ENCODE data around the gene PRTN3. TPM values are rescaled to one million over a fixed set of nuclear protein-coding genes. Genes with fewer than 3 reads are reported as not detected.
A peak's percentile ranks its signal among the peaks of the same experiment; 100 is the strongest.

The PRTN3 gene, protein sequence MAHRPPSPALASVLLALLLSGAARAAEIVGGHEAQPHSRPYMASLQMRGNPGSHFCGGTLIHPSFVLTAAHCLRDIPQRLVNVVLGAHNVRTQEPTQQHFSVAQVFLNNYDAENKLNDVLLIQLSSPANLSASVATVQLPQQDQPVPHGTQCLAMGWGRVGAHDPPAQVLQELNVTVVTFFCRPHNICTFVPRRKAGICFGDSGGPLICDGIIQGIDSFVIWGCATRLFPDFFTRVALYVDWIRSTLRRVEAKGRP
- total RNA-seq, result not detected

DNA sequence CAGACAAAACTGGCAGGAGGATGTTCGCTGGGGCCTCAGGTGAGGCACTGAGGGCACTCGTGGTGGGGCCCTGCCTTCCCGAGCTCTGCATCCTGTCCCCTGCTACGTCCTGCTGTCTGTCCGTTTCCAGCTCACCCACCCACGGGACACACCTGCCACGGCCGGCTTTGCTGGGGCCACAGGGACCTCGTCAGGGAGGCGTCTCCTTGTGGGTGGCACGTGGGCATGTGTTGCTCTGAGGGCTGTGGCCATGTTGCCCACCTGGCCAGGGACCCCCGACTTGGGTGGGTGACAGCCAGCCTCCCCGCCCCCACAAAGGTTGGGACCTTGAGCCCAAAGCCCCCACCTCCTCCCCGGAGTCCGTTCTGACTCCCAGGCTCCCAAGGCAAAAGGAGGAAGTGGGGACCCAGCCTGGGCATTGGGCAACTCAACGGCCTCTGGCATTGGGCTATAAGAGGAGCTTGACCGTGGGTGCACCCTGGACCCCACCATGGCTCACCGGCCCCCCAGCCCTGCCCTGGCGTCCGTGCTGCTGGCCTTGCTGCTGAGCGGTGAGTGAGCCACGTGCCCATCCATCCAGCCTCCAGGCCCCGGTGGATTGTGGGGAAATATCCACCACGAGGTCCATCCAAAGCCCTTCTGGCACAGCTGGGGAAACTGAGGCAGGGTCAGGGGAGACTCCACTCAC, at the start of gene PRTN3:
Gene PRTN3 (plus strand): TSS at position 481 of the 688 bp plus-strand sequence. CDS start 10 bp downstream, at position 491.
- peaks cover 0 to 4% of the 10 kb centered on the region in 2 donors for H3K36me3 Mint-ChIP-seq (ENCODE audit: insufficient read depth in 2 of 2)
- DNase-seq (no peak), ATAC-seq (replicated peaks in 1 of 2) (no peak)
- peaks cover 48% of the 10 kb centered on the region for H3K27me3 Mint-ChIP-seq (ENCODE audit: low read depth)
- H3K4me3 Mint-ChIP-seq, result no peak within 1 kb of the TSS
- H3K4me1 Mint-ChIP-seq (ENCODE audit: low read depth), result peaks cover 5% of the 10 kb centered on the region
- no peaks in the 10 kb centered on the region for H3K9me3 Mint-ChIP-seq
- H3K27ac Mint-ChIP-seq, result no peak within 1 kb of the TSS

DNA sequence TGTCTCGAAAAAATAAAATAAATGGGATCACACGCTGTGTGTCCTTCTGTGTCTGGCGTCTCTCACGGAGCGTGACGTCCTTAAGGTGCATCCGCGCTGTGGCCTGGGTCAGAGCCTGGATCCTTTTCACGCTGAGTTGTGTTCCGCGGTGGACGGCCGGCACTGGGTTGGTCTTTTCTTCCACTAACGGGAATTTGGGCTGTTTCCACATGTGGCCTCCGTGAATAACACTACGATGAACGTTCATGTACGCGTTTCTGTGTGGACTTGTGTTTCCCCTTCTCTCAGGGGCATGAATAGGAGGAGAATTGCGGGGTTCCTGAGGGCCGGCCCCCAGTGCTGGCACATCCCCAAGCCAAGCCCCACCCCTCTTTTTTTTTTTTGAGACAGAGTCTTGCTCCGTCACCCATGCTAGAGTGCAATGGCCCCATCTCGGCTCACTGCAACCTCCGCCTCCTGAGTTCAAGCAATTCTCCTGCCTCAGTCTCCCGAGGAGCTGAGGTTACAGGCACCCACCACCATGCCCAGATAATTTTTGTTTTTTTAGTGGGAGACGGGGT, 49.7 kb upstream of the PRTN3 start:
- Mint-ChIP-seq H3K27me3 (ENCODE audit: low read depth) (peaks cover 6% of the 10 kb centered on the region), H3K27ac (no peak overlapping the region), H3K9me3 (no peaks in the 10 kb centered on the region), H3K4me3 (no peak overlapping the region), H3K36me3 (ENCODE audit: insufficient read depth in 2 of 2) (no peaks in the 10 kb centered on the region), H3K4me1 (ENCODE audit: low read depth) (no peaks in the 10 kb centered on the region)
- DNase-seq (no peak), ATAC-seq (replicated peaks in 1 of 2) (no peak)

DNA sequence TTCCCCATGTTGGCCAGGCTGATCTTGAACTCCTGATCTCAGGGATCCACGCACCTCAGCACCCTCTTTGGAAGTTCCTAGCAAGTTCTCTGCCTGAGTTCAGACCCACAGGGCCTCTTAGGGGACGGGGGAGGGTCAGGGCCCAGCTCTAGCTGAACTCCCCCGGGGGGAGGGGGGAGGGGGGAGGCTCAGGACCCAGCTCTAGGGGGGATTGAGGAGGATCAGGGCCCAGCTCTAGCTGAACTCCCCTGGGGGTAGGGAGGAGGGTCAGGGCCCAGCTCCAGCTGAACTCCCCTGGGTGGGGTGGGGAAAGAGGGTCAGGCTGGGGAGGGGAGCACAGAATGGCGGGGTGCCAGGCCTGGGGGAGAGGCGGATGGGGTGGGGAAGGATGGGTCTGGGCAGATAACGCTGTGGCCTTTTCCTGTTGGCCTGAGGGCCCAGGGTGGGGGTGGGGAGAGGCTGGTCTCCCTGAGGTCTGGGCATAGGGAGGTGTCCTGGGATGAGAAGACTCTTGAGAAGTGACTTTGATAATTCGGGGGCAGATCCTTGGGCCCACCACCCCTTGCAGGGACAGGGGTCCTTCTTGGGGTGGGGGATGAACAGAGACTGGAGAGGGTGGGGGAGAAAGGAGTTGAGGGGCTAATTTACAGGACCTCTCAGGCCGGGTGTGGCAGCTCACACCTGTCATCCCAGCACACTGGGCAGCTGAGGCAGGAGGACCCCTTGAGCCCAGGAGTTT, 49.1 kb upstream of the PRTN3 start:
- Mint-ChIP-seq H3K27ac (no peak overlapping the region), H3K27me3 (ENCODE audit: low read depth) (peaks cover 6% of the 10 kb centered on the region), H3K4me3 (no peak overlapping the region), H3K9me3 (no peaks in the 10 kb centered on the region), H3K36me3 (ENCODE audit: insufficient read depth in 2 of 2) (no peaks in the 10 kb centered on the region), H3K4me1 (ENCODE audit: low read depth) (peaks cover 3% of the 10 kb centered on the region)
- DNase-seq (no peak), ATAC-seq (replicated peaks in 1 of 2) (no peak)

DNA sequence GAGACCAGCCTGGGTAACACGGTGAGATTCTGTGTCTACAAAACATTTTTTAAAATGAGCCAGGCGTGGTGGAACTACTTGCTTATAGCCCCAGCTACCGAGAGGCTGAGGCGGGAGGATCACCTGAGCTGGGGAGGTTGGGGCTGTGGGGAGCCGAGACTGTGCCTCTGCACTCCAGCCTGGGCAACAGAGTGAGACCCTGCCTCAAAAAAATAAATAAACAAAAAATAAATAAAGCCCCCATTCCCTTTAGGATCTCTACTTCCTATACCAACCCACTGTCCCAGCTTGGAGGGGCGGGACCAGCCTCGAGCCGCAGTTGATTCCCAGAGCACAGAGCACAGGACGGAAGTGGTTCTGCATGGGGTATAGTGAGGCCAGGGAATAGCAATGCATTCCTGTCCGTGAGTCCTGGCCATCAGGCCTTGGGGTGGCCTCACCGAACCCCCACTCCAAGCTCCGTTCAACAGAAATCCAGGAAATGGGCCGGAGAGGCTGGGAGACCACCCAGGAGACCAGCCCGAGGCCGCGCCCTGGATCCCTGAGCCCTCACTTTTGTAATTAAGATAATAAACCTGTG, 48.4 kb upstream of the PRTN3 start:
- Mint-ChIP-seq H3K27me3 (ENCODE audit: low read depth) (peaks cover 6% of the 10 kb centered on the region), H3K27ac (no peak overlapping the region), H3K9me3 (no peaks in the 10 kb centered on the region), H3K36me3 (ENCODE audit: insufficient read depth in 2 of 2) (no peaks in the 10 kb centered on the region), H3K4me3 (no peak overlapping the region), H3K4me1 (ENCODE audit: low read depth) (peaks cover 6% of the 10 kb centered on the region)
- DNase-seq, result no peak
- no peak for ATAC-seq (replicated peaks in 1 of 2)

DNA sequence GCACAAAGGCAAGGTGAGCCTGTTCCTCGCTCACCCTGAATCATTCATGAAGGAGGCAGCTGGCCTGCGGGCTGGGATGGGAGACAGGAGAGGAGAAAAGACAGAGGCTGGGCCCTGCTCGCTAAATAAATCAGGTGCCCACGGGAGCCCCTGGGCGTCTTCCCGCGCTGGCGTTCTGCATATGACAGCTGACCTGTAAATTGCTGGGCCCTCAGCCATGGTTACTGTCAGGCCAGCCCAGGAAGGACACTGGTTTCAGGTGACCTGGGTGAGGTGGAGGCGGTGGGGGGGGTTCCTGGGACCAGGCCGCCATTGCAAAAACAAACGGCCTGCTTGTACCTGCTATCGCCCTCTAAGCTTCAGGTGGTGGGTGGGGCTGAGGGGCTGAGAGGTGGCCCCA, 47.0 kb upstream of the PRTN3 start:
- Mint-ChIP-seq H3K9me3 (no peaks in the 10 kb centered on the region), H3K4me3 (no peak overlapping the region), H3K36me3 (ENCODE audit: insufficient read depth in 2 of 2) (peaks cover 0 to 2% of the 10 kb centered on the region in 2 donors), H3K4me1 (ENCODE audit: low read depth) (peaks cover 6% of the 10 kb centered on the region), H3K27ac (no peak overlapping the region), H3K27me3 (ENCODE audit: low read depth) (peaks cover 6% of the 10 kb centered on the region)
- no peak for DNase-seq
- ATAC-seq (replicated peaks in 1 of 2), result no peak

DNA sequence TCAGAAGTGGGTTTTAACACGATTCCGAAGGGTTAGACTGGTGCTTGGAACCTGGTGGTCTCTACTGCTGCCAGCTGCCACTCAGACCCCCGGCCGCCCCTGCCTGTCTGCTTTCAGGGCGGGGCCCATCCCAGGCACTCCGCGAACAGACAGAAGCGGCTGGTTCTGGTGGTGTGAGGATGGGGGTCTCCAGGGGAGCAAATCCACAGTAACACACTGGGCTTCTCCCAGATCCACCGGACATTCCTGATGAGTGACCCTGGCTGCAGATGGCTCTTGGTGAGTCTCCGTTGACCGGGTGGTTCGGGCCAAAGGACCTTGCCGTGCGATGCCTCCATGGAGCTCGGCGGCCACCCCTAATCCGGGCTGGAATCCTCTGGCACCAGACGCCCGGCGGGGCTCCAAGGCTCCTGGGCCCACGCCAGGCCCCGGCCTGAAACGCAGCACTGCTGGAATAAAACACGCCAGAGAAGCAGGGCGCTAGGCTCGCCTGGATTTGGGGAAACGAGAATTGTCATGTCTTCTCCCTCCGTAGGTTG, 45.7 kb upstream of the PRTN3 start:
- H3K4me1 Mint-ChIP-seq (ENCODE audit: low read depth), result peaks cover 18% of the 10 kb centered on the region
- ATAC-seq (replicated peaks in 1 of 2) (no peak), DNase-seq (no peak)
- H3K9me3 Mint-ChIP-seq, result no peaks in the 10 kb centered on the region
- peaks cover 12% of the 10 kb centered on the region in 2 donors for H3K36me3 Mint-ChIP-seq (ENCODE audit: insufficient read depth in 2 of 2)
- H3K4me3 Mint-ChIP-seq, result no peak overlapping the region
- no peaks in the 10 kb centered on the region for H3K27me3 Mint-ChIP-seq (ENCODE audit: low read depth)
- H3K27ac Mint-ChIP-seq, result no peak overlapping the region

DNA sequence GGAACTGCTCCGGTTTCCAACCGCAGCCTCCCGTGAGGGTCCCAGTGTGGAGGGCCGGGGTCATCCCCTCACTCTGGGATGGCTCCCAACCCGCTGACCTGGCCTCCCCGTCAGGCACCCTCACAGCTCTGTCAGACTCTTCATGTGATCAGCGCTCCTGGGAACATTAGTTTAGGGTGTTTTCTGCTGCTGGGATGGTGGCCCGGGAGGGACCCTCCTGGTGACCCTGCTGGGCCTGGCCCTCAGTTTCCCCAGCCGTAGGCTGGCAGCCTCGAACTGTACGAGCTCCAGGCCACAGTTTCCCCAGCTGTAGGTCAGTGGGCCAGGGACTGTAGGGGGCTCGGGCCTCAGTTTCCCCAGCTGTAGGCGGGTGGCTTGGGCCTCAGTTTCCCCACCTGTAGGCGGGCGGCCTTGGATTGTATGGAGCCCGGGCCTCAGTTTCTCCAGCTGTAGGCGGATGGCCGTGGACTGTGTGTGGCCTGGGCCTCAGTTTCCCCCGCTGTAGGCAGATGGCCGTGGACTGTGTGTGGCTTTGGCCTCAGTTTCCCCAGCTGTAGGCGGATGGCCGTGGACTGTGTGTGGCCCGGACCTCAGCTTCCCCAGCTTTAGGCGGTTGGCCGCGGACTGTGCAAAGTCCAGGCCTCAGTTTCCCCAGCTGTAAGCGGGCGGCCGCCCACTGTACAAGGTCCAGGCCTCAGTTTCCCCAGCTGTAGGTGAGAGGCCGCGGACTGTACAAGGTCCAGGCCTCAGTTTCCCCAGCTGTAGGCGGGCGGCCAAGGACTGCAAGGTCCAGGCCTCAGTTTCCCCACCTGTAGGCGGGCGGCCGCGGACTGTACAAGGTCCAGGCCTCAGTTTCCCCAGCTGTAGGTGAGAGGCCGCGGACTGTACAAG, 44.9 kb upstream of the PRTN3 start:
- Mint-ChIP-seq H3K27me3 (ENCODE audit: low read depth) (no peaks in the 10 kb centered on the region), H3K9me3 (no peaks in the 10 kb centered on the region), H3K36me3 (ENCODE audit: insufficient read depth in 2 of 2) (peaks cover 14 to 18% of the 10 kb centered on the region in 2 donors), H3K4me3 (peak overlapping the region; percentile 93 to 97), H3K27ac (no peak overlapping the region), H3K4me1 (ENCODE audit: low read depth) (peaks cover 25% of the 10 kb centered on the region)
- DNase-seq, result no peak
- no peak for ATAC-seq (replicated peaks in 1 of 2)

DNA sequence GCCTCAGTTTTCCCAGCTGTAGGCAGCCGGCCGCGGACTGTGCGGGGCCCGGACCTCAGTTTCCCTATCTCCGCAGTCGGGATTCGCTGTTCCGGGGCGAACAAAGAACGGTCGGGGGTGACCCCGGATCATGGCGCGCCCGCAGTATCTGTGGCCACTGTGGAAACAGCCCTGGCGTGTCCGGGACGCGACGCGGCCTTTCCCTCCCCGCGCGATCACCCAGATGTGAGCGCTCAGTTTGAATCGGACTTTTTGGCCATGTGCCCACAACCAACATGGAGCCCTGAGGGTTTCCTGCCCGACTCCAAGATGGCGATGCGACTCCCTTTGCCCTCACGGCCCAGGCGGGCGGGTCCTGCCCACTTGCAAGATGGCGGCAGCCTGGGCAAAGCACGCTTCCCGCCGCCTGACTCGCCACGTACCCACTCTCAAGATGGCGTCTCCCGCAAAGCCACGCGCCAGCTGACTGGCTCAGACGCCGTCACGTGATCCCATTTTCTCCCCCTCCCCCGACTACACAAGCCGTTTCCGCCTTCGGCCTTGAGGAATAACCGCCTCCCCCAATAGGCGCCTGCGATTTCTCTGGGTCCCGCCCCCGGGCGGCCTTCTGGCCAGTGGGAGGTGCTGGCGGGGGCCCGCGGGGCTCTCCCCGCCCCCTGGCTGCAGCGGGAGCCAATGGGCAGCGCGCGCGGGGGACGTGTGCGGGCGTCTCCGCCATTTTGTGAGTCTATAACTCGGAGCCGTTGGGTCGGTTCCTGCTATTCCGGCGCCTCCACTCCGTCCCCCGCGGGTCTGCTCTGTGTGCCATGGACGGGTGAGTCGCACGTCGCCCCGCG, 43.9 kb upstream of the PRTN3 start, which contains the start of gene PTBP1:
Gene PTBP1 (plus strand): TSS at position 761 of the 836 bp plus-strand sequence. CDS start 46 bp downstream, at position 807.
- H3K9me3 Mint-ChIP-seq, result no peaks in the 10 kb centered on the region
- H3K36me3 Mint-ChIP-seq (ENCODE audit: insufficient read depth in 2 of 2), result peaks cover 14 to 22% of the 10 kb centered on the region in 2 donors
- peak; percentile 99 to 100 for DNase-seq
- H3K4me1 Mint-ChIP-seq (ENCODE audit: low read depth), result peaks cover 35% of the 10 kb centered on the region
- H3K27ac Mint-ChIP-seq, result peak within 1 kb of the TSS; percentile 87
- H3K27me3 Mint-ChIP-seq (ENCODE audit: low read depth), result no peaks in the 10 kb centered on the region
- peak; percentile 82 to 84 for ATAC-seq (replicated peaks in 1 of 2)
- peak within 1 kb of the TSS; percentile 95 to 97 for H3K4me3 Mint-ChIP-seq

DNA sequence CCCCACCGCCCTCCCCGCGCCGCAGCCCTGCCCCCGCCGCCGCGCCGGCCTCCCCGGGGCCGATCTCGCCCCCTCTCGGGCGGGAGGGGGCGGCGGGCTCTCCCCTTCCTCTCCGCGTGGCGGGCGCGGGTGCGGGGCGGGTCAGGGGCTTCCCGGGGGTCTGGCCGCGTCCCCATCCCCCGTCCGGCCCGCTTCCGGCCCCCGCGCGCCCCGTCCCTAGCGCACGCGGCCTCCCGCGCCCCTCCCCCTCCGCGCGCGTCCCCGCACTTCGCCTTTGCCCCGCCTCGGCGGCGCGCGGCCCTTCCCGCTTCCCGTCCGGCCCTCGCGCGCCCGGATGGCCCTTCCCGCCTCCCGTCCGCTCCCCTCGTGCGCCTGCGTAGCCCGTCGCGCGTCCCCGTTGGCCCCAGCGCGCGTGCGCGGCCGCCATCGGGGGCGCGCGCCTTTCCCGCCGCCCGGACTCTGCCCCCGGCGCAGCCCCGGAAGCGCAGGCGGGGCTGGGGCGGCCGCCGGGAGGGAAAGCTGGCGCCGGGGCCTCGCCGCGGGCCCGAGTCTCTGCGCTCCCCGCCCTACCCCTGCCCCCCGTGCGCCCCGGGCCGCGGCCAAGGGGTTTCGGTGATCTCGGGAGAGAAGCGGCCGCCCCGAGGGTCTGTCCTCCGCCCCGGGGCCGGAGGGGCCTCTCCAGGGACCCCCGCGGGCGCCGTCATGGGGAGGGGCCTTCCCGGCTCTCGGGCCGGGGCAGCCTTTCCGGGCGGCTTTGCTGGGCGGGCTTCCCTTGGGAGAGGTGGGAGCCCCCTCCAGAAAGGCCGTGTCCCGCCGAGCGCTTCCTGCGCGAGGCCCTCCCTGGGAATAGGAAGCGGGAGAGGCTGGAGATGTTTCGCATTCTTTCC, 43.0 kb upstream of the PRTN3 start:
- Mint-ChIP-seq H3K4me1 (ENCODE audit: low read depth) (peaks cover 43% of the 10 kb centered on the region), H3K9me3 (no peaks in the 10 kb centered on the region), H3K27ac (peak overlapping the region; percentile 82), H3K36me3 (ENCODE audit: insufficient read depth in 2 of 2) (peaks cover 14 to 28% of the 10 kb centered on the region in 2 donors), H3K4me3 (peak overlapping the region; percentile 91 to 95), H3K27me3 (ENCODE audit: low read depth) (no peaks in the 10 kb centered on the region)
- DNase-seq, result peak; percentile 91 to 95
- ATAC-seq (replicated peaks in 1 of 2), result peak; percentile 42 to 45

DNA sequence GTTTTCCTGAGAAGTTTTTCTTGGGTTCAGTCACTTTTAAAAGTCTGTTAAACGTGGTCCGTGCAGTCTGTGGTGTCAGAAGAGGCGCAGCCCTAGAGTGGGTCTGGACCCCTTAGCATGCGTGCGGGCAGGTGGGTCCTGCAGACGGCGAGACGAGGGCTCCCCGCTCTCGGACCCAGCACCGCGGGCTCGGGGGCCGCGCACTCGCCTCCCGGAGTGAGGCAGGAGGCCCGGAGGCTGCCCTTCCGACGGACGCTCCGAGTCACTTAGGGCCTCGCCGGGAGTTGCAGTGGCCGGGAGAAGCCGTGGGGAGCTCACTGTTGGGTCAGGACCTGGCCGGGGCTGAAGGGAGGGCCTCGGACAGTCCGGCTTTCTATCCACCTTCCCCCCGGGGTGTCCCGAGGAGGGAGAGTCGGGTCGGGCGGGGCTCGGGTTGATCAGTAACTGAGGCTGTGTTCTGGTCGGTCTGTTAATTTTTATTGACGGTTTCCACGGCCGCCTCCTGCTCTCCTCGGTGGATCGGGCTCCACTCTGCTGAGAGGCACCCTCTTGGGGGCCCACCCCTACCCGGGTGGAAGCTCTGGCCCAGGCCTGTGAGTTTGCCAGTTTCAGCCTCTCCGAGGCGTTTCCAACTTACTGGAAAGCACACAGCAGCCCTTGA, 42.3 kb upstream of the PRTN3 start:
- Mint-ChIP-seq H3K36me3 (ENCODE audit: insufficient read depth in 2 of 2) (peaks cover 14 to 32% of the 10 kb centered on the region in 2 donors), H3K27ac (peak overlapping the region; percentile 97), H3K27me3 (ENCODE audit: low read depth) (no peaks in the 10 kb centered on the region), H3K9me3 (no peaks in the 10 kb centered on the region), H3K4me1 (ENCODE audit: low read depth) (peaks cover 44% of the 10 kb centered on the region), H3K4me3 (peak overlapping the region; percentile 91 to 95)
- ATAC-seq (replicated peaks in 1 of 2) (no peak), DNase-seq (peak; percentile 21 to 27)
